Effector CD8-positive, alpha-beta T cell (primary cell): ENCODE measurements around the gene FNTB.

Experiments used
- DNase-seq: peaks from one replicate; lab custom pipeline; 2025; lab: John Stamatoyannopoulos, UW

FNTB gene

GRCh38 chr14:64953310-64953654, 33.4 kb upstream of the FNTB start:
- no peak for DNase-seq

- DNase-seq, result no peak
Observed at GRCh38 chr14:64953661-64954060, 33.0 kb upstream of the FNTB start.

- DNase-seq, result no peak
Observed at GRCh38 chr14:64954491-64955240, 32.0 kb upstream of the FNTB start.

- DNase-seq, result no peak
Observed at GRCh38 chr14:64955297-64955696, 31.4 kb upstream of the FNTB start.

- DNase-seq, result no peak
Observed at GRCh38 chr14:64956697-64957406, 29.8 kb upstream of the FNTB start.

- no peak for DNase-seq
Observed at GRCh38 chr14:64958201-64958600, 28.5 kb upstream of the FNTB start.

GRCh38 chr14:64958743-64959142, 28.0 kb upstream of the FNTB start:
- no peak for DNase-seq

GRCh38 chr14:64960762-64961276, 25.9 kb upstream of the FNTB start:
- DNase-seq, result no peak

GRCh38 chr14:64963611-64964010, 23.1 kb upstream of the FNTB start:
- no peak for DNase-seq

- no peak for DNase-seq
Observed at GRCh38 chr14:64965356-64966000, 21.2 kb upstream of the FNTB start.

GRCh38 chr14:64966976-64967375, 19.7 kb upstream of the FNTB start:
- no peak for DNase-seq

GRCh38 chr14:64968167-64968566, 18.5 kb upstream of the FNTB start:
- DNase-seq, result no peak

GRCh38 chr14:64968651-64969050, 18.0 kb upstream of the FNTB start:
- no peak for DNase-seq

- no peak for DNase-seq
Observed at GRCh38 chr14:64970041-64970440, 16.7 kb upstream of the FNTB start.

- DNase-seq, result no peak
Observed at GRCh38 chr14:64970776-64971477, 15.8 kb upstream of the FNTB start.

GRCh38 chr14:64971491-64971942, 15.2 kb upstream of the FNTB start:
- DNase-seq, result no peak

GRCh38 chr14:64971943-64972791, 14.5 kb upstream of the FNTB start, which contains the start of gene RAB15:
RAB15 (minus strand) TSS chr14:64972336; CDS start chr14:64972076, 260 bp downstream.
- peak; percentile 16 for DNase-seq

- DNase-seq, result no peak
Observed at GRCh38 chr14:64973026-64973442, 13.7 kb upstream of the FNTB start.

GRCh38 chr14:64973826-64974225, 12.9 kb upstream of the FNTB start:
- DNase-seq, result no peak

GRCh38 chr14:64974563-64974962, 12.1 kb upstream of the FNTB start:
- DNase-seq, result no peak
